Right lobe of liver (tissue), 4 donors: ENCODE measurements around the gene PITPNM2.

Experiments
- CTCF ChIP-seq, 4 donors: fragments of 200-600 bp in 3 of 4; fragments of 450-650 bp in 1 of 4; IDR thresholded peaks; one replicate each; pipeline versions ENCODE4 v1.5.1 to v1.8.0; 2016 to 2022; ENCODE audit warnings: antibody characterized with exemption in 4 of 4, mild to moderate bottlenecking in 2 of 4
- POLR2A ChIP-seq: fragments of 450-650 bp; IDR thresholded peaks from one replicate; pipeline ENCODE4 v1.6.1; 2017; ENCODE audit warnings: antibody characterized with exemption, mild to moderate bottlenecking
- donor health status: DM: no; HTN: no; CAD: no.
- donor health status: DM: no; HTN: no; CAD: no.
- donor health status: DM: no; HTN: yes; CAD: no.

- TF ChIP-seq CTCF (IDR thresholded peaks at IDR 0.05) (no peak), POLR2A (no peak)
Measured at GRCh38 chr12:123171967-123172366, 21.1 kb upstream of the PITPNM2 start.
